DND-41 (cell line): ENCODE results near the gene AK1.

Experiments
- CTCF ChIP-seq: IDR thresholded peaks from 2 replicates; pipeline ENCODE4 v1.5.1; 2012; ENCODE audit warnings: borderline replicate concordance, low read length, moderate library complexity, mild to moderate bottlenecking; ENCODE audit not compliant: poor library complexity, severe bottlenecking; ENCODE audit errors: extremely low read depth
- EZH2 ChIP-seq: IDR thresholded peaks from 3 replicates; pipeline ENCODE4 v1.6.1; 2012; ENCODE audit warnings: borderline replicate concordance, low read depth, mild to moderate bottlenecking, moderate library complexity, low read length, inconsistent platforms; ENCODE audit not compliant: severe bottlenecking

DNA sequence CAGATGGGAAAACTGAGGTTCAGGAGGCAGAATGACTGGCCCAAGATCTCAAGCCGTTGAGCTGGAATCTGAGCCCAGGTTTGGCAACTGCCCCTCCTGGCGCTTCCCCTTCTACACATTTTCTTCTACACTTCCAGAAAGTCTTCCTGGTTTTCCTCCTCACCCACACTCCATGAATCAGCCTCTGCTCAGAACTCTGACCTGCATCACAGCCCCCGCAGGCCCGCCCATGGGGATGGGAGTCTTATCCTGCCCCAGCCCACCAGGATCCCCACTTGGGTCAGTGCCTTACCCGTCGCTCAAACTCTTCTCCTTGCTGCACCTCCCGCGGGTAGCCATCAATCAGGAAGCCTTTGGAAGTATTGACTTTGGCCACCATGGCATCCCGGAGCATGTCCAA is 5.9 kb downstream of the AK1 start:
- TF ChIP-seq CTCF: no peak
- no peak for TF ChIP-seq EZH2
